GM12878 (cell line): ENCODE measurements around the gene SPRED2.

ENCODE experiments used
- BACH1 ChIP-seq: fragments of 450-650 bp; IDR thresholded peaks from 2 replicates; pipeline ENCODE4 v1.6.1; 2017; ENCODE audit warnings: mild to moderate bottlenecking, borderline replicate concordance
- BCL11A ChIP-seq: IDR thresholded peaks from 2 replicates; pipeline ENCODE4 v1.6.1; 2011; ENCODE audit warnings: low read depth, low read length
- EP300 ChIP-seq, 2 experiments: fragments of 150-350 bp in 1 of 2; IDR thresholded peaks; 2 replicates each; pipeline ENCODE4 v1.6.1; 2011 to 2012; ENCODE audit warnings: low read depth in 2 of 2, low read length in 2 of 2, borderline replicate concordance in 1 of 2, improper control_type of control experiment in 1 of 2, inconsistent platforms in 1 of 2; ENCODE audit not compliant: control insufficient read depth in 1 of 2
- HCFC1 ChIP-seq: fragments of 150-350 bp; IDR thresholded peaks from 2 replicates; pipeline ENCODE4 v1.6.1; 2014; ENCODE audit warnings: low read length
- MXI1 ChIP-seq: fragments of 150-350 bp; IDR thresholded peaks from 2 replicates; pipeline ENCODE4 v1.6.1; 2011; ENCODE audit warnings: low read depth, mild to moderate bottlenecking, inconsistent platforms, low read length, improper control_type of control experiment
- NFYB ChIP-seq: IDR thresholded peaks from 2 replicates; pipeline ENCODE4 v1.6.1; 2011; ENCODE audit warnings: low read depth, mild to moderate bottlenecking, low read length, improper control_type of control experiment, moderate library complexity; ENCODE audit not compliant: insufficient read depth
- NRF1 ChIP-seq: conservative IDR thresholded peaks from 2 replicates; pipeline ENCODE4 v1.6.1; 2011; ENCODE audit warnings: mild to moderate bottlenecking, low read depth, low read length, improper control_type of control experiment
- PBX3 ChIP-seq: IDR thresholded peaks from 2 replicates; pipeline ENCODE4 v1.6.1; 2011; ENCODE audit warnings: mild to moderate bottlenecking, low read depth, low read length, moderate library complexity; ENCODE audit not compliant: insufficient replicate concordance
- POLR2AphosphoS5 ChIP-seq: IDR thresholded peaks from 2 replicates; pipeline ENCODE4 v1.6.1; 2011; ENCODE audit warnings: mild to moderate bottlenecking, low read length, inconsistent platforms
- RCOR1 ChIP-seq: conservative IDR thresholded peaks from 2 replicates; pipeline ENCODE4 v1.6.1; 2012; ENCODE audit warnings: low read depth, low read length, improper control_type of control experiment
- SMC3 ChIP-seq: IDR thresholded peaks from 2 replicates; pipeline ENCODE4 v1.6.1; 2011; ENCODE audit warnings: low read length, improper control_type of control experiment, borderline replicate concordance
- TF ChIP-seq, protein P1 (sequence below), 3 experiments: IDR thresholded peaks in 2 of 3; conservative IDR thresholded peaks in 1 of 3; 2 replicates each; pipeline ENCODE4 v1.5.1; 2011; ENCODE audit warnings: low read depth in 3 of 3, low read length in 3 of 3, mild to moderate bottlenecking in 3 of 3, control low read depth in 2 of 3, moderate library complexity in 2 of 3, inconsistent platforms in 1 of 3, mixed read lengths in 1 of 3; ENCODE audit not compliant: control insufficient read depth in 2 of 3, insufficient read depth in 1 of 3; ENCODE audit errors: extremely low read depth in 1 of 3
- TF ChIP-seq, protein P2 (sequence below): fragments of 450-650 bp; IDR thresholded peaks from 2 replicates; pipeline ENCODE4 v1.6.1; 2016; ENCODE audit warnings: mild to moderate bottlenecking

DNA sequence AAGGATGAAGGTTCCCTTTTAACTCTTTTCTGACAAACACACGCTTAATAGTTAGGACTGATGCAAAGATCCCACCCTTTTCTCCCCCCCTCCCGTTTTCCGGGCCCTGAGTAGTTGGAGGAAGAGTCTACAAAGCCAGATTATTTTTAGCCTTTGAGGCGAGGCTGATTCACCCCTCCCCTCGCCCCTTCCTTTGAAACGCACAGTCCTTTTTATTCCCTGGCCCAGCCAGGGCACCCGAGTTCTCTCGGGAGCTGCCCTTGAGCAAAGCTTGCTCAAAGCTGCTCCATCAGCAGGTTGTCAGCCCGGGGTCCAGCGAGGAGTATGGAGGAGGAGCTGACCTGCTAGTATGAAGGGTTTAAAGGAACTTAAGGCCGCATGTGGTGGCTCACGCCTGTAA is 47.1 kb upstream of the SPRED2 start:
- TF ChIP-seq, protein P1, sequence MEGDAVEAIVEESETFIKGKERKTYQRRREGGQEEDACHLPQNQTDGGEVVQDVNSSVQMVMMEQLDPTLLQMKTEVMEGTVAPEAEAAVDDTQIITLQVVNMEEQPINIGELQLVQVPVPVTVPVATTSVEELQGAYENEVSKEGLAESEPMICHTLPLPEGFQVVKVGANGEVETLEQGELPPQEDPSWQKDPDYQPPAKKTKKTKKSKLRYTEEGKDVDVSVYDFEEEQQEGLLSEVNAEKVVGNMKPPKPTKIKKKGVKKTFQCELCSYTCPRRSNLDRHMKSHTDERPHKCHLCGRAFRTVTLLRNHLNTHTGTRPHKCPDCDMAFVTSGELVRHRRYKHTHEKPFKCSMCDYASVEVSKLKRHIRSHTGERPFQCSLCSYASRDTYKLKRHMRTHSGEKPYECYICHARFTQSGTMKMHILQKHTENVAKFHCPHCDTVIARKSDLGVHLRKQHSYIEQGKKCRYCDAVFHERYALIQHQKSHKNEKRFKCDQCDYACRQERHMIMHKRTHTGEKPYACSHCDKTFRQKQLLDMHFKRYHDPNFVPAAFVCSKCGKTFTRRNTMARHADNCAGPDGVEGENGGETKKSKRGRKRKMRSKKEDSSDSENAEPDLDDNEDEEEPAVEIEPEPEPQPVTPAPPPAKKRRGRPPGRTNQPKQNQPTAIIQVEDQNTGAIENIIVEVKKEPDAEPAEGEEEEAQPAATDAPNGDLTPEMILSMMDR (IDR thresholded peaks at IDR 0.05 in 2 of 3, conservative IDR thresholded peaks at IDR 0.05 in 1 of 3; ENCODE audit: control insufficient read depth in 2 of 3, extremely low read depth in 1 of 3, insufficient read depth in 1 of 3, low read depth in 3 of 3, low read length in 3 of 3): no peak
- TF ChIP-seq BCL11A (no peak), NRF1 (no peak), NFYB (no peak), SMC3 (no peak), PBX3 (no peak), BACH1 (no peak), POLR2AphosphoS5 (no peak), MXI1 (no peak), EP300 (IDR thresholded peaks at IDR 0.05; ENCODE audit: borderline replicate concordance in 1 of 2, control insufficient read depth in 1 of 2, low read depth in 2 of 2, low read length in 2 of 2) (no peak), RCOR1 (no peak), HCFC1 (no peak)
- TF ChIP-seq, protein P2, sequence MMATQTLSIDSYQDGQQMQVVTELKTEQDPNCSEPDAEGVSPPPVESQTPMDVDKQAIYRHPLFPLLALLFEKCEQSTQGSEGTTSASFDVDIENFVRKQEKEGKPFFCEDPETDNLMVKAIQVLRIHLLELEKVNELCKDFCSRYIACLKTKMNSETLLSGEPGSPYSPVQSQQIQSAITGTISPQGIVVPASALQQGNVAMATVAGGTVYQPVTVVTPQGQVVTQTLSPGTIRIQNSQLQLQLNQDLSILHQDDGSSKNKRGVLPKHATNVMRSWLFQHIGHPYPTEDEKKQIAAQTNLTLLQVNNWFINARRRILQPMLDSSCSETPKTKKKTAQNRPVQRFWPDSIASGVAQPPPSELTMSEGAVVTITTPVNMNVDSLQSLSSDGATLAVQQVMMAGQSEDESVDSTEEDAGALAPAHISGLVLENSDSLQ: no peak
